Right lobe of liver (tissue), 4 donors: ENCODE results near the gene SLC1A2.
A peak's percentile ranks its signal among the peaks of the same experiment; 100 is the strongest.

Experiments
- CTCF ChIP-seq, 4 donors: fragments of 200-600 bp in 3 of 4; fragments of 450-650 bp in 1 of 4; IDR thresholded peaks; one replicate each; pipeline versions ENCODE4 v1.5.1 to v1.8.0; 2016 to 2022; ENCODE audit warnings: antibody characterized with exemption in 4 of 4, mild to moderate bottlenecking in 2 of 4
- POLR2A ChIP-seq: fragments of 450-650 bp; IDR thresholded peaks from one replicate; pipeline ENCODE4 v1.6.1; 2017; ENCODE audit warnings: antibody characterized with exemption, mild to moderate bottlenecking
- donor health status: DM: no; HTN: no; CAD: no.
- donor health status: DM: no; HTN: no; CAD: no.
- donor health status: DM: no; HTN: yes; CAD: no.

GRCh38 chr11:35373284-35373933 lies 45.9 kb downstream of the SLC1A2 start:
- peak; percentile 15 to 39 (median 28) for TF ChIP-seq CTCF (IDR thresholded peaks at IDR 0.05)
- no peak for TF ChIP-seq POLR2A
